GM18909 (cell line): Measurements from ENCODE around the gene SLC17A4.

ENCODE experiments used
- ATAC-seq: cut with Tn5 transposase; IDR thresholded peaks from one replicate; pipeline ENCODE4 v1.9.1; 2021; ENCODE audit warnings: mild to moderate bottlenecking; ENCODE audit not compliant: unreplicated experiment, poor library complexity

SLC17A4 gene

DNA sequence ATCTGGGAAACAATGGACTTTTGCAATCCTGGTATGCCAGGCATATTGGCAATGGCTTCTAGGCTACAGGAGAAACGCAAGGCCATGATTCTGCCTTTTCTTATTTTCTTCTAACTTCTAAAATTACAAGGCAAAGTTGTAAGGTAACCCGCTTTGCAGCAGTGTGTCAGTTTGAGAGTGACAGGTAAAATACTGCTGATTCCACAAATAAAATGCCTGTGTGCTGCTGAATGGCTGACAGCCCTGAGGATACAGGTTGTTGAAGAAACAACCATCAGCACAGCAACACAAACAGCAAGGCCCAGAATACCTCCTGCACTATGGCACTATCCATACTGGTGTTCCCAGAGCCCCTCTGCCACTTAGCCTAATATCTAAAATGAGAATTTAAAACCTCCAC lies 40.2 kb downstream of the SLC17A4 start:
- ATAC-seq = no peak

DNA sequence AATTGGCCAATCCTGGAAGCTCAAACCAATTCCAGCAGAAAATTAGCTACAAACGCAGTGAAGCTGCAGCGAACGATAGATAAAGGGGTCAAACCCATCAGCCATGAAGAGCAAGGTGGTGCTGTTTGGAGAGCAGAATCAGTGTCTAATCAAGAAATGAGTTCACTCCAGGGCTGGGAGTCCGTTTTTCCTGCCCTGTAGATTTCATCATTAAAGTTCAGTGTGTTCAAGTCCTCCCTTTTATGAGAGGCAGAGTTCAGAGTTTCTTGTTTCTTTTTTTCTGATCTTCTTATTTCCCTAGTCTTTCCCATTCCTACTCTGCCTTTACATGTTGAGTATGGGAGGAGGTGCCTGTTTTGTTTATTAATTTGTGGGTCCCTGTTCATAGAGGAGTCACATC lies 46.9 kb downstream of the SLC17A4 start:
- ATAC-seq = no peak

DNA sequence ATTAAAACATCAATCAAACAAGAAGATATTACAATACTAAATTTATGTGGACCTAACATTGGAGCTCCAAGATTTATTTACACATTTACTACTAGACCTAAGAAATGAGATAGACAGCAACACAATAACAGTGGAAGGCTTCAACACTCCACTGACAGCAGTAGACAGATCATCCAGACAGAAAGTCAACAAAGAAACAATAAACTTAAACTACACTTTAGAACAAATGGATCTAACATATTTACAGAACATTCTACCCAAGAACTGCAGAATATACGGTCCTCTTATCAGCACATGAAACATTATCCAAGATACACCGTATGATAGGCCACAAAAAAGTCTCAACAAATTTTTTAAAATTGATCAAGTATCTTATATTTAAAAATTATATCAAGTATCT lies 50.3 kb downstream of the SLC17A4 start:
- ATAC-seq = no peak

DNA sequence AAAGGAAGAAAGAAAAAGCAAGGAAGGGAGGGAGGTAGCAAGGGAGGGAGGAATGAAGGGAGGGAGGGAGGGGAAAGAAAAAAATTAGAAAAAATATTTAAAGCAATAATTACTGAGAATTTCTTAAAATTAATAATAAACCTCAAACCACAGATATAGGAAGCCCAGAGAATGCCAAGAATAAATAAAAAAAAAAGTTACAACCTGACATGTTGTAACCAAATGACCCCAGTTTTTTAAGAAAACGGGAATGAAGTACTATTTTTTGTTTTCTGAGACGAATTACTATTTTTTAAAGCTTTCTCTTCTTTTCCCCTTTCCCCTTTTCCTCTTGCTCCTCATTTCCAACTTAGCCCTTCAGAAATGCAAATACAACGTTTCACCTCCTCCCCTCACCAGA lies 60.7 kb downstream of the SLC17A4 start:
- no peak for ATAC-seq

DNA sequence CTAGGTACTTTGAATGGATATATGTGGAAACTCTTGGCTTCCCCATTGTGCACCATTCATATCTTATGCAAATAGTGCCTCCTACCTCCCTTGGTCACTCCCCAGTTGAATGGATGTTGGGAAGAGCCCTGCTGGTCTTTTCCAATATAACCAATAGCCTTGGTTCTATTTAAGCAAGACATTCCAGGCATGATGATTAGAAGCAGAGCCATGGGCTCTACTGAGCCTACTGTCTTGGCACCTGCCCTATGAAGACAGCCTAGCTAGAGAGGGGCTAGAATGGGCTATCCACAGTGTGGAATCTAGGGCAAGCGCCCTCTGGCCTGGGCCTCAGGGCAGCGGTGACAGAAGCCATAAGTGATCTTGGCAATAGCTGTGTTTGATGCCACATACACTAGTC lies 61.7 kb downstream of the SLC17A4 start:
- ATAC-seq = no peak

DNA sequence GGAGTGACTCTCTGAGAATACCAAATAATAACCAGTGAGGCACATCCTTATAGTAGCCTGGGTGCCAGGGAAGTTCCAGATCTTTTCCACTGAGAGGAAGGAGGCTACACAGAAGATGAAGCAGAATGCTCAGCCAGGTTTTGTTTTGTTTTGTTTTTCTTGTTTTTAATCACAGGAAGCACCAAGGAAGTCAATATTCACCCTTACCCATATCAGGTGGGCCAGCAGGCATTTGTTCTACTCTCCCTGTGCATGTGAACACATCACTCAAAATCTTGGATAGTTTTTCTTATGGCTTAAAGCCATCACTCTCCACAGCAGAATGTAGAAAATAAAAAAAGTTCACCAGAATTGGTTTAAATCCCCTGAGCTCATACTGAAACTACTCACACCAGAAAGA lies 66.8 kb downstream of the SLC17A4 start:
- ATAC-seq = no peak

DNA sequence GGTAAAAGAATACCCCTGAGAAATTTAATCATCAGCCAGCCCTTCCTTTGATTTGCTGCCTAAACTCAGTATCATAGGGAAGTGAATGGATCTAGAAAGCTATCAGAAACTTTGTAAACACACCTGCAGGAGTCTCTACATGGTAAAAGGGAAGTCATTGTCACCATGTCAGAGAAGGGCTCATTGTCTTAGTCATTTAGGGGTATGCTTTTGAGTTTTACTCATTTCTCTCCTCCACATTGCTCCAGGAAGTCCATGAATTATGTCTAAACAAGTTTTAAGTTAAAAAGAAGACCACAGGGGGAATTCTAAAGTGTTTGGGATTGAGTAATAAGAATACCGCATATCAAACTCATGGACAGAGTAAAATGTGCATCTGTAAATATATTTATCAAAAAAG lies 74.8 kb downstream of the SLC17A4 start:
- ATAC-seq = no peak

DNA sequence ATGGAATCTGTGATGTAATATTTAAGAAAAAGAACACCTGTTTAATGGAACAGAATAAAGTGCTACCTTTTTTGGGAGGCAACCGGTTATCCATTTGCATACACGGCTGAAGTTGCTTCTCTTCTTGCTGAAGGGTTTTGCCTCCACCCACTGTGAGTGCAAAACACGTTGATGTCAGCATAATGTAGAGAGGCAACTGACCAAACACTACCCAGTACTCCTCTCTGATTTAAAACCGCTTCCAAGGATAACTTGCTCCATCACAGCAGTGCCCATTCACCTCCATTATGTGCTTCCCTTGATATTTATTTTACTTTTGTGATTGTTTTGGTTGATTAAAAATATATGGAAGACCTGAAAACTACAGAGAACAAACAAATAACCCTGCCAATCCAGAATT lies 75.9 kb downstream of the SLC17A4 start:
- no peak for ATAC-seq
